ENCODE data around the gene RABGEF1.
"Not testable (repeated sequence)": the region's sequence is repeated elsewhere in the genome, so short reads cannot be mapped to it uniquely, and the experiment has no call there.

DNA sequence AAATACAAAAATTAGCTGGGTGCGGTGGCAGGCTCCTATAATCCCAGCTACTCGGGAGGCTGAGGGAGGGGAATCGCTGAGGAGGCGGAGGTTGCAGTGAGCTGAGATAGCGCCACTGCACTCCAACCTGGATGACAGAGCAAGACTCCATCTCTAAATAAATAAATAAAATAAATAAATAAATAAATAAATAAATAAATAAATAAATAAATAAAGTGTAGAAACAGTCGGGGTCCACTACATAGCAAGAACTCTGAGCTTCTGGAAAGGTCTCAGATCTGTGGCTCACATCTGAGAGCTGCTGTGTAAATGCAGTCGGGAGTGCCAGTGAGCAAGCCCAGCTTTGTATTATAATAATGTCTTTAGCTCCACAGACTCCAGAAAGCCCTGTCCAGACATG lies 76.1 kb downstream of the RABGEF1 start:
- TF ChIP-seq, protein P1, sequence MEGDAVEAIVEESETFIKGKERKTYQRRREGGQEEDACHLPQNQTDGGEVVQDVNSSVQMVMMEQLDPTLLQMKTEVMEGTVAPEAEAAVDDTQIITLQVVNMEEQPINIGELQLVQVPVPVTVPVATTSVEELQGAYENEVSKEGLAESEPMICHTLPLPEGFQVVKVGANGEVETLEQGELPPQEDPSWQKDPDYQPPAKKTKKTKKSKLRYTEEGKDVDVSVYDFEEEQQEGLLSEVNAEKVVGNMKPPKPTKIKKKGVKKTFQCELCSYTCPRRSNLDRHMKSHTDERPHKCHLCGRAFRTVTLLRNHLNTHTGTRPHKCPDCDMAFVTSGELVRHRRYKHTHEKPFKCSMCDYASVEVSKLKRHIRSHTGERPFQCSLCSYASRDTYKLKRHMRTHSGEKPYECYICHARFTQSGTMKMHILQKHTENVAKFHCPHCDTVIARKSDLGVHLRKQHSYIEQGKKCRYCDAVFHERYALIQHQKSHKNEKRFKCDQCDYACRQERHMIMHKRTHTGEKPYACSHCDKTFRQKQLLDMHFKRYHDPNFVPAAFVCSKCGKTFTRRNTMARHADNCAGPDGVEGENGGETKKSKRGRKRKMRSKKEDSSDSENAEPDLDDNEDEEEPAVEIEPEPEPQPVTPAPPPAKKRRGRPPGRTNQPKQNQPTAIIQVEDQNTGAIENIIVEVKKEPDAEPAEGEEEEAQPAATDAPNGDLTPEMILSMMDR (IDR thresholded peaks at IDR 0.05): not testable (repeated sequence)
- TF ChIP-seq POLR2A (IDR thresholded peaks at IDR 0.05): not testable (repeated sequence)
